ENCODE measurements around the gene OTC. TPM values are rescaled to one million over a fixed set of nuclear protein-coding genes. Genes with fewer than 3 reads are reported as not detected.

The OTC gene
- total and polyA plus RNA-seq, 7 donors = 0.08 to 0.34 (median 0.21) TPM; not detected in 1

DNA sequence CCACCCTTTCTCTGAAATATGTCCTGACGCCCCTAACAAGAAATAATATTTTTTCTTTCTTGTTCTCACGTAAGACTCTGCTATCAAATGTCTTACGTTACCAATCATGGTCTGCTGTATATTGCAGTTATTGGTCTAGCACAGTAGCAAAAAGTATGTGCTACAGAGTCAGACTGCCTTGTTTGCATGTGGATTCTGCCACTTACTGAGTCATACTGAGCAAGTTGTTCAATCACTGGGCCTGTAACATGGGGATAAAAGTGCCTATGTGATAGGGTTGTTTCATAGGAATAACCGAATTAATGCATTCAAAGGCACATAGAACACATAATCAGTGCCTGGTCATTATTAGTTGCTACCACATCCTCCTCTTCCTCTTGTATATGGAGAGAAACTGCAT, 39.2 kb upstream of the OTC start:
- no peak overlapping the region for H3K4me3 ChIP-seq
- TF ChIP-seq, protein P1, sequence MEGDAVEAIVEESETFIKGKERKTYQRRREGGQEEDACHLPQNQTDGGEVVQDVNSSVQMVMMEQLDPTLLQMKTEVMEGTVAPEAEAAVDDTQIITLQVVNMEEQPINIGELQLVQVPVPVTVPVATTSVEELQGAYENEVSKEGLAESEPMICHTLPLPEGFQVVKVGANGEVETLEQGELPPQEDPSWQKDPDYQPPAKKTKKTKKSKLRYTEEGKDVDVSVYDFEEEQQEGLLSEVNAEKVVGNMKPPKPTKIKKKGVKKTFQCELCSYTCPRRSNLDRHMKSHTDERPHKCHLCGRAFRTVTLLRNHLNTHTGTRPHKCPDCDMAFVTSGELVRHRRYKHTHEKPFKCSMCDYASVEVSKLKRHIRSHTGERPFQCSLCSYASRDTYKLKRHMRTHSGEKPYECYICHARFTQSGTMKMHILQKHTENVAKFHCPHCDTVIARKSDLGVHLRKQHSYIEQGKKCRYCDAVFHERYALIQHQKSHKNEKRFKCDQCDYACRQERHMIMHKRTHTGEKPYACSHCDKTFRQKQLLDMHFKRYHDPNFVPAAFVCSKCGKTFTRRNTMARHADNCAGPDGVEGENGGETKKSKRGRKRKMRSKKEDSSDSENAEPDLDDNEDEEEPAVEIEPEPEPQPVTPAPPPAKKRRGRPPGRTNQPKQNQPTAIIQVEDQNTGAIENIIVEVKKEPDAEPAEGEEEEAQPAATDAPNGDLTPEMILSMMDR (IDR thresholded peaks at IDR 0.05) = no peak
- no peaks in the 10 kb centered on the region for H3K4me1 ChIP-seq
- H3K27ac ChIP-seq = no peak overlapping the region
- no peaks in the 10 kb centered on the region for H3K36me3 ChIP-seq (ENCODE audit: insufficient read depth in 1 of 2, low read depth in 1 of 2)
- intact Hi-C loops (cut with DNase I) = no loop called here
- H3K9me3 ChIP-seq = no peaks in the 10 kb centered on the region
- peaks cover 0 to 8% (median 0%) of the 10 kb centered on the region in 3 donors for H3K27me3 ChIP-seq (ENCODE audit: insufficient read depth in 3 of 3, low read length in 2 of 3)
- ATAC-seq (no peak), DNase-seq (no peak)
- WGBS, 3 donors = 85 to 98% (median 94%) methylated on average over 4 of the region's 4 CpGs

- DNase-seq = no peak
- 82 to 100% (median 98%) methylated on average over 7 of the region's 7 CpGs for WGBS, 3 donors
Observed at GRCh38 chrX:38315186-38315585, 37.2 kb upstream of the OTC start.

GRCh38 chrX:38318196-38318595, 34.2 kb upstream of the OTC start:
- Histone ChIP-seq H3K4me3 (no peak overlapping the region), H3K9me3 (no peaks in the 10 kb centered on the region), H3K27me3 (ENCODE audit: insufficient read depth in 3 of 3, low read length in 2 of 3) (peaks cover 0 to 8% (median 0%) of the 10 kb centered on the region in 3 donors), H3K27ac (no peak overlapping the region), H3K36me3 (ENCODE audit: insufficient read depth in 1 of 2, low read depth in 1 of 2) (no peaks in the 10 kb centered on the region), H3K4me1 (no peaks in the 10 kb centered on the region)
- WGBS, 3 donors = 59 to 75% (median 59%) methylated on average over 3 of the region's 3 CpGs
- no peak for DNase-seq
- TF ChIP-seq, protein P1 (IDR thresholded peaks at IDR 0.05) = no peak
- no peak for ATAC-seq
- intact Hi-C loops (cut with DNase I) = no loop called here

More at GRCh38 chrX:38315186-38315585, 37.2 kb upstream of the OTC start:
- no peak for ATAC-seq
- Histone ChIP-seq H3K27me3 (ENCODE audit: insufficient read depth in 3 of 3, low read length in 2 of 3) (peaks cover 0 to 8% (median 0%) of the 10 kb centered on the region in 3 donors), H3K4me1 (no peaks in the 10 kb centered on the region), H3K9me3 (no peaks in the 10 kb centered on the region), H3K36me3 (ENCODE audit: insufficient read depth in 1 of 2, low read depth in 1 of 2) (no peaks in the 10 kb centered on the region), H3K27ac (no peak overlapping the region), H3K4me3 (no peak overlapping the region)
- TF ChIP-seq, protein P1 (IDR thresholded peaks at IDR 0.05) = no peak
- intact Hi-C loops (cut with DNase I) = no loop called here

GRCh38 chrX:38318606-38319005, 33.8 kb upstream of the OTC start:
- peaks cover 0 to 8% (median 0%) of the 10 kb centered on the region in 3 donors for H3K27me3 ChIP-seq (ENCODE audit: insufficient read depth in 3 of 3, low read length in 2 of 3)
- ATAC-seq (no peak), DNase-seq (no peak)
- intact Hi-C loops (cut with DNase I) = no loop called here
- no peaks in the 10 kb centered on the region for H3K9me3 ChIP-seq
- TF ChIP-seq, protein P1 (IDR thresholded peaks at IDR 0.05) = no peak
- no peaks in the 10 kb centered on the region for H3K4me1 ChIP-seq
- H3K27ac ChIP-seq = no peak overlapping the region
- H3K36me3 ChIP-seq (ENCODE audit: insufficient read depth in 1 of 2, low read depth in 1 of 2) = no peaks in the 10 kb centered on the region
- H3K4me3 ChIP-seq = no peak overlapping the region
- WGBS, 3 donors = 44 to 54% (median 47%) methylated on average over 4 of the region's 4 CpGs

DNA sequence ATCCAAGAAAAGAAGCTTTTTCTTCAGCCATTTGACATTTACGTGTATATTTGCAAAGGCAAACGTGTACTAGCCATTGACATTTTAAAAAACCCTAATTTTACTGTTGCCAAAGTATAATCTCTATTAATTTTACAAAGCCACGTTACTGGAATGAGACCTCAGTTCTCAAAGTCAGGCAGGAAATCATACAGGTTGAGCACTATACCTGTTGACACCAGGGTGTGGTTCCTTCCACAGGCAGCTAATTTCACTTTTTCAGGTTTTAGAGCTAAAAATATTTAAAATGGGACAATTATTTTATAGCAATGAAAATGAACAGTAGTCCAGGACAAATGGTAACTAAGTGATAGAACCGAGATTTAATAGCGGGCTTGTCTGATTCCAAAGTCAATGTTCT, 31.6 kb upstream of the OTC start:
- Histone ChIP-seq H3K4me1 (no peaks in the 10 kb centered on the region), H3K36me3 (ENCODE audit: insufficient read depth in 1 of 2, low read depth in 1 of 2) (no peaks in the 10 kb centered on the region), H3K27me3 (ENCODE audit: insufficient read depth in 3 of 3, low read length in 2 of 3) (no peaks in the 10 kb centered on the region), H3K4me3 (no peak overlapping the region), H3K27ac (no peak overlapping the region), H3K9me3 (no peaks in the 10 kb centered on the region)
- DNase-seq (no peak), ATAC-seq (no peak)
- intact Hi-C loops (cut with DNase I) = no loop called here
- WGBS, 3 donors = 67 to 92% (median 92%) methylated on average over 5 of the region's 5 CpGs
- TF ChIP-seq, protein P1 (IDR thresholded peaks at IDR 0.05) = no peak
